ENCODE data around the gene CUX1.

Gene CUX1

DNA sequence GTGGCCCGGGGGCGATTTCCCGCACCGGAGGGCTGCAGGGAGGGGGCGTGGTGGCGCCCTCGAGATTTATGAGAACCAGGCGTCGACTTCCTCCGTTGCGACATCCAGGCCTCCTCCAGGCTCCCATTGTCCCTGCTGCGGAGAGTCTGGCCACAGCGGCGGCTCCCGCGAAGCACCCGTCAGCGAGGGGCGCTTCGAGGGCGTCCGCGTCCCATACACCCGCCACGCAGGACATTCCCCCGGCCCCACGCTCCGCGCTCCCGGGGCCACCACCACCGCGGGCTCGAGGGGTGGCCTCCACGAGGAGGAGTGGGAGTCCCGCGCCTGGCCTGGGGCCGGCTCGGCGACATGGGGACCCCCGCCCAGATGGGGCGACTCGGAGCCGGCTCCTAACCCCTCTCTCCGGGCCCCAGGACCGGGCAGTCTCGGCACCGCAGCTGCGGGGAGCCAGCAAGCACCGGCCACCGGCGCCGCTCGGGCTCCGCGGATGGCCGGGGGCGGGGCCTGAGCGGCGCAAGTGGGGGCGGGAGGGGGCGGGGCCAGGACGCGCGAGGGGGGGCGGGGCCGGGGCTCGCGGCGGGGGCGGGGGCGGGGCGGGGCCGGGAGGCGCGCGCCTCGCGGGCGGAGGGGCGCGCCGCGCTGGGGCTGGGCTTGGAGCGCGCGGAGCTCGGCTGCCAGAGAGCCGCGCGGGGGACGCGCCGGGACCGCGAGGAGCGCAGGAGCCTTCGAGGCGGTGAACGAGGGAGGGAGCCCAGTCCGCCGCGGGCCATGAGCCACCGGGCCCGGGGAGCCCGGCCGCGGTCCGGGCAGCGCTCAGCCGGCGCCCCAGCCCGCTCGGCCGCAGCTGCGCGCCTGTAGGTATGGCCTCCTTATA, 469.0 kb downstream of the CUX1 start, which contains the start of gene SH2B2 (continued):
- TF ChIP-seq, protein P1, sequence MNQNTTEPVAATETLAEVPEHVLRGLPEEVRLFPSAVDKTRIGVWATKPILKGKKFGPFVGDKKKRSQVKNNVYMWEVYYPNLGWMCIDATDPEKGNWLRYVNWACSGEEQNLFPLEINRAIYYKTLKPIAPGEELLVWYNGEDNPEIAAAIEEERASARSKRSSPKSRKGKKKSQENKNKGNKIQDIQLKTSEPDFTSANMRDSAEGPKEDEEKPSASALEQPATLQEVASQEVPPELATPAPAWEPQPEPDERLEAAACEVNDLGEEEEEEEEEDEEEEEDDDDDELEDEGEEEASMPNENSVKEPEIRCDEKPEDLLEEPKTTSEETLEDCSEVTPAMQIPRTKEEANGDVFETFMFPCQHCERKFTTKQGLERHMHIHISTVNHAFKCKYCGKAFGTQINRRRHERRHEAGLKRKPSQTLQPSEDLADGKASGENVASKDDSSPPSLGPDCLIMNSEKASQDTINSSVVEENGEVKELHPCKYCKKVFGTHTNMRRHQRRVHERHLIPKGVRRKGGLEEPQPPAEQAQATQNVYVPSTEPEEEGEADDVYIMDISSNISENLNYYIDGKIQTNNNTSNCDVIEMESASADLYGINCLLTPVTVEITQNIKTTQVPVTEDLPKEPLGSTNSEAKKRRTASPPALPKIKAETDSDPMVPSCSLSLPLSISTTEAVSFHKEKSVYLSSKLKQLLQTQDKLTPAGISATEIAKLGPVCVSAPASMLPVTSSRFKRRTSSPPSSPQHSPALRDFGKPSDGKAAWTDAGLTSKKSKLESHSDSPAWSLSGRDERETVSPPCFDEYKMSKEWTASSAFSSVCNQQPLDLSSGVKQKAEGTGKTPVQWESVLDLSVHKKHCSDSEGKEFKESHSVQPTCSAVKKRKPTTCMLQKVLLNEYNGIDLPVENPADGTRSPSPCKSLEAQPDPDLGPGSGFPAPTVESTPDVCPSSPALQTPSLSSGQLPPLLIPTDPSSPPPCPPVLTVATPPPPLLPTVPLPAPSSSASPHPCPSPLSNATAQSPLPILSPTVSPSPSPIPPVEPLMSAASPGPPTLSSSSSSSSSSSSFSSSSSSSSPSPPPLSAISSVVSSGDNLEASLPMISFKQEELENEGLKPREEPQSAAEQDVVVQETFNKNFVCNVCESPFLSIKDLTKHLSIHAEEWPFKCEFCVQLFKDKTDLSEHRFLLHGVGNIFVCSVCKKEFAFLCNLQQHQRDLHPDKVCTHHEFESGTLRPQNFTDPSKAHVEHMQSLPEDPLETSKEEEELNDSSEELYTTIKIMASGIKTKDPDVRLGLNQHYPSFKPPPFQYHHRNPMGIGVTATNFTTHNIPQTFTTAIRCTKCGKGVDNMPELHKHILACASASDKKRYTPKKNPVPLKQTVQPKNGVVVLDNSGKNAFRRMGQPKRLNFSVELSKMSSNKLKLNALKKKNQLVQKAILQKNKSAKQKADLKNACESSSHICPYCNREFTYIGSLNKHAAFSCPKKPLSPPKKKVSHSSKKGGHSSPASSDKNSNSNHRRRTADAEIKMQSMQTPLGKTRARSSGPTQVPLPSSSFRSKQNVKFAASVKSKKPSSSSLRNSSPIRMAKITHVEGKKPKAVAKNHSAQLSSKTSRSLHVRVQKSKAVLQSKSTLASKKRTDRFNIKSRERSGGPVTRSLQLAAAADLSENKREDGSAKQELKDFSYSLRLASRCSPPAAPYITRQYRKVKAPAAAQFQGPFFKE (tag by site-specific recombination; IDR thresholded peaks at IDR 0.05; ENCODE audit: borderline replicate concordance): no peak
- TF ChIP-seq ZNF248 (tag by site-specific recombination; IDR thresholded peaks at IDR 0.05): no peak
- no peak for TF ChIP-seq ZNF658 (tag by site-specific recombination; IDR thresholded peaks at IDR 0.05)
- TF ChIP-seq ZNF704 (tag by site-specific recombination; IDR thresholded peaks at IDR 0.05): no peak
- TF ChIP-seq OVOL3 (tag by site-specific recombination; IDR thresholded peaks at IDR 0.05): no peak
- TF ChIP-seq GLIS2 (tag by site-specific recombination; IDR thresholded peaks at IDR 0.05): peak; percentile 94
- TF ChIP-seq ZNF561 (tag by site-specific recombination; IDR thresholded peaks at IDR 0.05; ENCODE audit: borderline replicate concordance): peak; percentile 60; the same call in 1 of the 2 replicates
- peak; percentile 44; the same call in 1 of the 2 replicates for TF ChIP-seq YY1 (tag by site-specific recombination; IDR thresholded peaks at IDR 0.05)
- no peak for TF ChIP-seq ZNF645 (tag by site-specific recombination; IDR thresholded peaks at IDR 0.05)
- peak; percentile 74 for TF ChIP-seq KLF17 (tag by site-specific recombination; IDR thresholded peaks at IDR 0.05)
- TF ChIP-seq, protein P2, sequence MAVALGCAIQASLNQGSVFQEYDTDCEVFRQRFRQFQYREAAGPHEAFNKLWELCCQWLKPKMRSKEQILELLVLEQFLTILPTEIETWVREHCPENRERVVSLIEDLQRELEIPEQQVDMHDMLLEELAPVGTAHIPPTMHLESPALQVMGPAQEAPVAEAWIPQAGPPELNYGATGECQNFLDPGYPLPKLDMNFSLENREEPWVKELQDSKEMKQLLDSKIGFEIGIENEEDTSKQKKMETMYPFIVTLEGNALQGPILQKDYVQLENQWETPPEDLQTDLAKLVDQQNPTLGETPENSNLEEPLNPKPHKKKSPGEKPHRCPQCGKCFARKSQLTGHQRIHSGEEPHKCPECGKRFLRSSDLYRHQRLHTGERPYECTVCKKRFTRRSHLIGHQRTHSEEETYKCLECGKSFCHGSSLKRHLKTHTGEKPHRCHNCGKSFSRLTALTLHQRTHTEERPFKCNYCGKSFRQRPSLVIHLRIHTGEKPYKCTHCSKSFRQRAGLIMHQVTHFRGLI (tag by site-specific recombination; IDR thresholded peaks at IDR 0.05): no peak
- TF ChIP-seq KLF1 (tag by site-specific recombination; IDR thresholded peaks at IDR 0.05): peak; percentile 84
- TF ChIP-seq ZNF701 (tag by site-specific recombination; IDR thresholded peaks at IDR 0.05): no peak
- no peak for TF ChIP-seq ZNF214 (tag by site-specific recombination; IDR thresholded peaks at IDR 0.05; ENCODE audit: borderline replicate concordance)
- no peak for TF ChIP-seq ZNF114 (tag by site-specific recombination; IDR thresholded peaks at IDR 0.05)
- no peak for TF ChIP-seq ZNF223 (tag by site-specific recombination; IDR thresholded peaks at IDR 0.05)
- no peak for TF ChIP-seq ZNF48 (tag by site-specific recombination; IDR thresholded peaks at IDR 0.05)
- TF ChIP-seq ZNF133 (tag by site-specific recombination; IDR thresholded peaks at IDR 0.05): 0 out of 2 replicates have a peak, but pooled peaks have one; percentile 16
- TF ChIP-seq ZNF2 (tag by site-specific recombination; IDR thresholded peaks at IDR 0.05): peak; percentile 75
- TF ChIP-seq, protein P3, sequence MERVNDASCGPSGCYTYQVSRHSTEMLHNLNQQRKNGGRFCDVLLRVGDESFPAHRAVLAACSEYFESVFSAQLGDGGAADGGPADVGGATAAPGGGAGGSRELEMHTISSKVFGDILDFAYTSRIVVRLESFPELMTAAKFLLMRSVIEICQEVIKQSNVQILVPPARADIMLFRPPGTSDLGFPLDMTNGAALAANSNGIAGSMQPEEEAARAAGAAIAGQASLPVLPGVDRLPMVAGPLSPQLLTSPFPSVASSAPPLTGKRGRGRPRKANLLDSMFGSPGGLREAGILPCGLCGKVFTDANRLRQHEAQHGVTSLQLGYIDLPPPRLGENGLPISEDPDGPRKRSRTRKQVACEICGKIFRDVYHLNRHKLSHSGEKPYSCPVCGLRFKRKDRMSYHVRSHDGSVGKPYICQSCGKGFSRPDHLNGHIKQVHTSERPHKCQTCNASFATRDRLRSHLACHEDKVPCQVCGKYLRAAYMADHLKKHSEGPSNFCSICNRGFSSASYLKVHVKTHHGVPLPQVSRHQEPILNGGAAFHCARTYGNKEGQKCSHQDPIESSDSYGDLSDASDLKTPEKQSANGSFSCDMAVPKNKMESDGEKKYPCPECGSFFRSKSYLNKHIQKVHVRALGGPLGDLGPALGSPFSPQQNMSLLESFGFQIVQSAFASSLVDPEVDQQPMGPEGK (tag by site-specific recombination; IDR thresholded peaks at IDR 0.05): peak; percentile 75
- TF ChIP-seq BCL11A (tag by site-specific recombination; IDR thresholded peaks at IDR 0.05; ENCODE audit: low read depth): peak; percentile 37; the same call in 1 of the 2 replicates
- TF ChIP-seq BCL6B (tag by site-specific recombination; IDR thresholded peaks at IDR 0.05): no peak
- TF ChIP-seq, protein P4, sequence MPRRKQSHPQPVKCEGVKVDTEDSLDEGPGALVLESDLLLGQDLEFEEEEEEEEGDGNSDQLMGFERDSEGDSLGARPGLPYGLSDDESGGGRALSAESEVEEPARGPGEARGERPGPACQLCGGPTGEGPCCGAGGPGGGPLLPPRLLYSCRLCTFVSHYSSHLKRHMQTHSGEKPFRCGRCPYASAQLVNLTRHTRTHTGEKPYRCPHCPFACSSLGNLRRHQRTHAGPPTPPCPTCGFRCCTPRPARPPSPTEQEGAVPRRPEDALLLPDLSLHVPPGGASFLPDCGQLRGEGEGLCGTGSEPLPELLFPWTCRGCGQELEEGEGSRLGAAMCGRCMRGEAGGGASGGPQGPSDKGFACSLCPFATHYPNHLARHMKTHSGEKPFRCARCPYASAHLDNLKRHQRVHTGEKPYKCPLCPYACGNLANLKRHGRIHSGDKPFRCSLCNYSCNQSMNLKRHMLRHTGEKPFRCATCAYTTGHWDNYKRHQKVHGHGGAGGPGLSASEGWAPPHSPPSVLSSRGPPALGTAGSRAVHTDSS (tag by site-specific recombination; IDR thresholded peaks at IDR 0.05): no peak
